HepG2 (cell line): ENCODE measurements around the gene CHRNB1. TPM values are rescaled to one million over a fixed set of nuclear protein-coding genes. Genes with fewer than 3 reads are reported as not detected.

Source experiments
- BATF2 ChIP-seq: sonication (generic); formaldehyde crosslinking; IDR thresholded peaks from 2 replicates; pipeline ENCODE4 v1.8.0; 2022; ENCODE audit warnings: mild to moderate bottlenecking, missing genetic modification reagents, moderate library complexity
- BCL3 ChIP-seq: sonication (generic); formaldehyde crosslinking; IDR thresholded peaks from 2 replicates; pipeline ENCODE4 v1.5.1; 2020; ENCODE audit warnings: mild to moderate bottlenecking, missing genetic modification reagents, moderate library complexity
- BRD4 ChIP-seq: sonication (generic); formaldehyde crosslinking; IDR thresholded peaks from 2 replicates; pipeline ENCODE4 v1.4.0; 2020; ENCODE audit warnings: missing genetic modification reagents
- CBX2 ChIP-seq, 2 experiments: fragments of 200-600 bp in 1 of 2; sonication (generic); formaldehyde crosslinking in 1 of 2; IDR thresholded peaks; 2 replicates each; pipeline versions ENCODE4 v1.7.0 to v1.8.1; 2018 to 2022; ENCODE audit warnings: low read depth in 2 of 2, low read length in 1 of 2, mild to moderate bottlenecking in 1 of 2, missing genetic modification reagents in 1 of 2
- CERS6 ChIP-seq: sonication (generic); formaldehyde crosslinking; IDR thresholded peaks from 2 replicates; pipeline ENCODE4 v1.5.0; 2020; ENCODE audit warnings: missing genetic modification reagents
- HINFP ChIP-seq: sonication (generic); formaldehyde crosslinking; IDR thresholded peaks from 2 replicates; pipeline ENCODE4 v1.4.0; 2020; ENCODE audit warnings: low read depth, mild to moderate bottlenecking, missing genetic modification reagents
- IRF1 ChIP-seq: sonication (generic); formaldehyde crosslinking; IDR thresholded peaks from 2 replicates; pipeline ENCODE4 v1.4.0; 2020; ENCODE audit warnings: low read depth, mild to moderate bottlenecking, missing genetic modification reagents
- KDM6A ChIP-seq: IDR thresholded peaks from 2 replicates; pipeline ENCODE4 v1.6.1; 2016; ENCODE audit warnings: low read depth
- PRMT3 ChIP-seq: sonication (generic); formaldehyde crosslinking; IDR thresholded peaks from 2 replicates; pipeline ENCODE4 v1.8.1; 2022; ENCODE audit warnings: low read depth, mild to moderate bottlenecking, moderate library complexity, missing genetic modification reagents, borderline replicate concordance
- SALL1 ChIP-seq: sonication (generic); formaldehyde crosslinking; IDR thresholded peaks from 2 replicates; pipeline ENCODE4 v1.8.0; 2022; ENCODE audit warnings: mild to moderate bottlenecking, missing genetic modification reagents
- STAT5B ChIP-seq: sonication (generic); formaldehyde crosslinking; IDR thresholded peaks from 2 replicates; pipeline ENCODE4 v1.4.0; 2020; ENCODE audit warnings: missing genetic modification reagents
- TCF7L2 ChIP-seq: IDR thresholded peaks from 2 replicates; pipeline ENCODE4 v1.6.1; 2011; ENCODE audit warnings: mild to moderate bottlenecking, low read depth, low read length, moderate library complexity
- USF2 ChIP-seq, 2 experiments: sonication (generic) in 1 of 2; formaldehyde crosslinking in 1 of 2; IDR thresholded peaks; 2 replicates each; pipeline versions ENCODE4 v1.5.1 to v1.6.1; 2011 to 2020; ENCODE audit warnings: borderline replicate concordance in 1 of 2, low read depth in 1 of 2, low read length in 1 of 2, mild to moderate bottlenecking in 1 of 2, missing genetic modification reagents in 1 of 2, moderate library complexity in 1 of 2
- XRCC5 ChIP-seq: fragments of 200-400 bp; formaldehyde crosslinking; optimal IDR thresholded peaks from 2 replicates; pipeline ENCODE3; 2017; ENCODE audit warnings: mild to moderate bottlenecking, low read length
- ZFYVE20 ChIP-seq: sonication (generic); formaldehyde crosslinking; IDR thresholded peaks from 2 replicates; pipeline ENCODE4 v1.8.0; 2023; ENCODE audit warnings: low read depth, mild to moderate bottlenecking, moderate library complexity, missing genetic modification reagents, borderline replicate concordance
- ZNF496 ChIP-seq: sonication (generic); formaldehyde crosslinking; IDR thresholded peaks from 2 replicates; pipeline ENCODE4 v1.8.1; 2023; ENCODE audit warnings: mild to moderate bottlenecking, moderate library complexity, missing genetic modification reagents; ENCODE audit not compliant: insufficient replicate concordance
- ZNF580 ChIP-seq: IDR thresholded peaks from 2 replicates; pipeline ENCODE4 v1.6.1; 2016; ENCODE audit warnings: low read depth, borderline replicate concordance
- ZNF616 ChIP-seq: sonication (generic); formaldehyde crosslinking; IDR thresholded peaks from 2 replicates; pipeline ENCODE4 v1.5.0; 2020; ENCODE audit warnings: low read depth, mild to moderate bottlenecking, missing genetic modification reagents
- ZNF737 ChIP-seq: sonication (generic); formaldehyde crosslinking; IDR thresholded peaks from 2 replicates; pipeline ENCODE4 v1.5.0; 2020; ENCODE audit warnings: missing genetic modification reagents, mild to moderate bottlenecking, borderline replicate concordance
- polyA plus RNA-seq, 8 experiments: library from polyadenylated mRNA; depleted of rRNA in 3 of 8; stranded (reverse) in 7 of 8; unstranded in 1 of 8; fragments of >200 nt; fragmentation: Illumina TruSeq in 4 of 8; extraction: Trizol in 4 of 8; gene quantifications; 2 replicates each; pipeline versions ENCODE4 v1.2.1 to v1.2.3, GENCODE V29; 2011 to 2016; ENCODE audit warnings: low read depth in 4 of 8, missing spikeins in 1 of 8, mixed read lengths in 1 of 8; ENCODE audit not compliant: insufficient read depth in 1 of 8
- total RNA-seq, 5 experiments: library from RNA; depleted of rRNA; stranded (reverse); fragments of >200 nt; fragmentation: Illumina TruSeq; extraction: Trizol; gene quantifications; 2 replicates each; pipeline ENCODE4 v1.2.3, GENCODE V29; 2016; ENCODE audit warnings: low read depth in 1 of 5

CHRNB1 gene
- total and polyA plus RNA-seq, 2 of the 13 experiments (the other 11 are each of a cell fraction or from before 2014, with no cell fraction given) = 5.4 to 33.7 TPM

- TF ChIP-seq ZNF496 (no peak), SALL1 (CRISPR knock-in tag) (peak; percentile 67), BATF2 (CRISPR knock-in tag) (no peak), CBX2 (IDR thresholded peaks at IDR 0.05; ENCODE audit: low read depth, low read length) (no peak), CBX2 (CRISPR knock-in tag; IDR thresholded peaks at IDR 0.05; ENCODE audit: low read depth) (no peak), ZFYVE20 (CRISPR knock-in tag) (no peak), XRCC5 (peak; percentile 13), TCF7L2 (no peak), STAT5B (CRISPR knock-in tag) (no peak), HINFP (CRISPR knock-in tag) (no peak), ZNF737 (CRISPR knock-in tag) (no peak), PRMT3 (CRISPR knock-in tag) (peak; percentile 43; the same call in 1 of the 2 replicates), USF2 (IDR thresholded peaks at IDR 0.05; ENCODE audit: low read depth, low read length) (no peak), USF2 (CRISPR knock-in tag; IDR thresholded peaks at IDR 0.05; ENCODE audit: borderline replicate concordance) (no peak), BCL3 (no peak), BRD4 (no peak), ZNF616 (no peak), ZNF580 (CRISPR knock-in tag) (no peak), IRF1 (no peak), CERS6 (CRISPR knock-in tag) (no peak), KDM6A (CRISPR knock-in tag) (no peak)
Measured at GRCh38 chr17:7479213-7480088, 34.6 kb downstream of the CHRNB1 start, which contains the start of gene ZBTB4 (continued).
